ENCODE measurements around the gene CFAP73.

DNA sequence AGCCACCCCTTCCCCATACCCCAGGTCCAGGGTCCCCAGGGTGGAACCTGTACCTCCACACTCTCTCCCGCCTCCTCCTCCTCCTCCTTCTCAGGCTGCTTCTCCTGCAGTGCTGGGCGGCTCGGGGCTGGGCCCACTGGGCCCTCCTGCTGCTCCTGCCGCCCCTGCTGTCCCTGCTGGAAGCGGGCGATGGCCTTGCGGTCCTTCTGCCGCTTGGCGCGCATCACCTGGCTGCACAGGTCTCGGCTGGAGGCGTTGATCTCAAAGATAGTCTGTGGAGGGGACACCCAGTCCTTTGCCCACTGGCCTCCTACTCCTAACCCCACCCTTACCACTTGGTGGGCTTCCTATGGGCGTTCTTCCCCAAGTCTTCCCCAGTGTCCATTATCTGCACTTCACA, 14.5 kb downstream of the CFAP73 start:
- TF ChIP-seq, protein P1, sequence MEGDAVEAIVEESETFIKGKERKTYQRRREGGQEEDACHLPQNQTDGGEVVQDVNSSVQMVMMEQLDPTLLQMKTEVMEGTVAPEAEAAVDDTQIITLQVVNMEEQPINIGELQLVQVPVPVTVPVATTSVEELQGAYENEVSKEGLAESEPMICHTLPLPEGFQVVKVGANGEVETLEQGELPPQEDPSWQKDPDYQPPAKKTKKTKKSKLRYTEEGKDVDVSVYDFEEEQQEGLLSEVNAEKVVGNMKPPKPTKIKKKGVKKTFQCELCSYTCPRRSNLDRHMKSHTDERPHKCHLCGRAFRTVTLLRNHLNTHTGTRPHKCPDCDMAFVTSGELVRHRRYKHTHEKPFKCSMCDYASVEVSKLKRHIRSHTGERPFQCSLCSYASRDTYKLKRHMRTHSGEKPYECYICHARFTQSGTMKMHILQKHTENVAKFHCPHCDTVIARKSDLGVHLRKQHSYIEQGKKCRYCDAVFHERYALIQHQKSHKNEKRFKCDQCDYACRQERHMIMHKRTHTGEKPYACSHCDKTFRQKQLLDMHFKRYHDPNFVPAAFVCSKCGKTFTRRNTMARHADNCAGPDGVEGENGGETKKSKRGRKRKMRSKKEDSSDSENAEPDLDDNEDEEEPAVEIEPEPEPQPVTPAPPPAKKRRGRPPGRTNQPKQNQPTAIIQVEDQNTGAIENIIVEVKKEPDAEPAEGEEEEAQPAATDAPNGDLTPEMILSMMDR (conservative IDR thresholded peaks at IDR 0.05; ENCODE audit: low read depth in 2 of 2): no peak
- TF ChIP-seq EZH2 (IDR thresholded peaks at IDR 0.05; ENCODE audit: low read depth, unreplicated experiment) (no peak), EZH2phosphoT487 (IDR thresholded peaks at IDR 0.05; ENCODE audit: unreplicated experiment) (no peak), STAT1 (IDR thresholded peaks at IDR 0.05; ENCODE audit: unreplicated experiment) (no peak), CREB1 (CRISPR knock-in tag; IDR thresholded peaks at IDR 0.05; ENCODE audit: low read depth) (no peak)
- TF ChIP-seq, protein P2, sequence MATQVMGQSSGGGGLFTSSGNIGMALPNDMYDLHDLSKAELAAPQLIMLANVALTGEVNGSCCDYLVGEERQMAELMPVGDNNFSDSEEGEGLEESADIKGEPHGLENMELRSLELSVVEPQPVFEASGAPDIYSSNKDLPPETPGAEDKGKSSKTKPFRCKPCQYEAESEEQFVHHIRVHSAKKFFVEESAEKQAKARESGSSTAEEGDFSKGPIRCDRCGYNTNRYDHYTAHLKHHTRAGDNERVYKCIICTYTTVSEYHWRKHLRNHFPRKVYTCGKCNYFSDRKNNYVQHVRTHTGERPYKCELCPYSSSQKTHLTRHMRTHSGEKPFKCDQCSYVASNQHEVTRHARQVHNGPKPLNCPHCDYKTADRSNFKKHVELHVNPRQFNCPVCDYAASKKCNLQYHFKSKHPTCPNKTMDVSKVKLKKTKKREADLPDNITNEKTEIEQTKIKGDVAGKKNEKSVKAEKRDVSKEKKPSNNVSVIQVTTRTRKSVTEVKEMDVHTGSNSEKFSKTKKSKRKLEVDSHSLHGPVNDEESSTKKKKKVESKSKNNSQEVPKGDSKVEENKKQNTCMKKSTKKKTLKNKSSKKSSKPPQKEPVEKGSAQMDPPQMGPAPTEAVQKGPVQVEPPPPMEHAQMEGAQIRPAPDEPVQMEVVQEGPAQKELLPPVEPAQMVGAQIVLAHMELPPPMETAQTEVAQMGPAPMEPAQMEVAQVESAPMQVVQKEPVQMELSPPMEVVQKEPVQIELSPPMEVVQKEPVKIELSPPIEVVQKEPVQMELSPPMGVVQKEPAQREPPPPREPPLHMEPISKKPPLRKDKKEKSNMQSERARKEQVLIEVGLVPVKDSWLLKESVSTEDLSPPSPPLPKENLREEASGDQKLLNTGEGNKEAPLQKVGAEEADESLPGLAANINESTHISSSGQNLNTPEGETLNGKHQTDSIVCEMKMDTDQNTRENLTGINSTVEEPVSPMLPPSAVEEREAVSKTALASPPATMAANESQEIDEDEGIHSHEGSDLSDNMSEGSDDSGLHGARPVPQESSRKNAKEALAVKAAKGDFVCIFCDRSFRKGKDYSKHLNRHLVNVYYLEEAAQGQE (IDR thresholded peaks at IDR 0.05; ENCODE audit: unreplicated experiment): no peak
